T follicular helper cell (primary cell): ENCODE data around the gene OS9.

Experiments used
- DNase-seq: peaks from one replicate; pipeline ENCODE4 v3.0.0-alpha.2; 2020; ENCODE audit warnings: low read depth

The OS9 gene

GRCh38 chr12:57751788-57752667 lies 58.1 kb downstream of the OS9 start, which contains the start of gene CDK4:
Gene CDK4, minus strand, starts transcription at chr12:57752310. Its CDS starts 593 bp downstream, at chr12:57751717.
- peak; percentile 99 for DNase-seq

DNA sequence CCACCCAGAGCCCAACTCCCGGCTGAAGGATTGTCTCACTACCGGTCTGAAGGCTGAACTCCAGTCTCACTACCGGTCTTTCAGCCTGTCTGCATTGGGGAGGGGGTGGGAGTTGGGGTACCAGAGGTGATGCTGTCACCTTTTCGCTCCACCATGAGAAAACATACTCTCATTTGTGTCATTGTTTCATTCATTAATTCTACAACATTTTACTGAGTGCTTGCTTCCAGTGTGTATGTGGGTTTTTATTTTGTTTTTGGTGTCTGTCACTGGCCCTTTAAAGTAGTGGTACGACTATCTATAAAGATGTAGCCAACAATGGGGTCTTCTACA lies 58.7 kb downstream of the OS9 start:
- no peak for DNase-seq

DNA sequence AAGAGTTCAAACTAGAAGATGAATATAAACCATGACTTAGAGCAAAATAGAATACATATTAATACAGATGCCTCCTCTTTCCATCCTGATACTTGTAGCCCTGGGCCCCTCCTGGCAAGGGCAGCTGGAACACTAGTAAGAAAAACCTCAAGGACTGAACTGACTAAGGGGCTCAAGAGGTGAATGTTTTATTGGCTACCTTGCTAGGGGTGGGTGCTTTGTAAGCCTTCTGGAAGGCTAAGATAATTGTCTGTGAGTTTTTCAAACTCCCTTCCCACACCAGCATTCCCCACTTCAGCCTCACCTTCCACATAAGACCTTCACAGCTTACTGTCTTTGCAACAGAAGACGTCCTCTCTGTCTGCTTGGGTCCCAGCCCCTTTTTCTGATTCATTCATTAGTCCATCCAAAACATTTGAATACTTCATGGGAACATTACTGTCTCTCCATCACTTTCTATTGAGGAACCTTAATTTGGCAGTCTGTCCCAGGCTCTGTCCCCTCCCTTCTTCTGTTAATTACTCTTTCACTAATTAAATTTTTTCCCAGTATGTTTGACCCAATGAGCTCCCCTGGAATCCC lies 59.9 kb downstream of the OS9 start:
- DNase-seq: no peak

GRCh38 chr12:57754411-57755193 lies 60.7 kb downstream of the OS9 start, which contains the start of gene MARCHF9:
Gene MARCHF9, plus strand, starts transcription at chr12:57755103. Its CDS starts 426 bp downstream, at chr12:57755529.
- peak; percentile 83 for DNase-seq

GRCh38 chr12:57755194-57755453 lies 61.2 kb downstream of the OS9 start:
- DNase-seq: no peak

GRCh38 chr12:57755454-57756372 lies 61.8 kb downstream of the OS9 start:
- DNase-seq: peak; percentile 27

GRCh38 chr12:57756406-57757341 lies 62.7 kb downstream of the OS9 start:
- DNase-seq: peak; percentile 58

DNA sequence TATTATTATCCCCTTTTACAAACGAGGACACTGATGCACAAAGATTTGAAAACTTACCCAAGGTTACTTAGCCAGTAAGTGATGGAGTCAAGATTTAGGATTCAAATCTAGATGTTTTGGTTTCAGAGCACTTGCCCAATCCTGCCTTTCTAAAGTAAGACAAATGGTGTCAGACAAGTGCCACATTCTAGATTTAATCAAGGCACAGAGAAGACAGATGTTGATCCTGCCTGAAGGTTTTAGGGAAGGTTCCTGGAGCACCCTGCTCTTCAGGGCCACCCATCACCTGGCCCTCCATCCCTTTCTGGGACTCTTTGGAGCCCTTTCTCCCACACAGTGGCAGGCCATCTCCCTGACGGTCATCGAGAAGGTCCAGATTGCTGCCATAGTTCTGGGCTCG lies 63.8 kb downstream of the OS9 start:
- DNase-seq: no peak

DNA sequence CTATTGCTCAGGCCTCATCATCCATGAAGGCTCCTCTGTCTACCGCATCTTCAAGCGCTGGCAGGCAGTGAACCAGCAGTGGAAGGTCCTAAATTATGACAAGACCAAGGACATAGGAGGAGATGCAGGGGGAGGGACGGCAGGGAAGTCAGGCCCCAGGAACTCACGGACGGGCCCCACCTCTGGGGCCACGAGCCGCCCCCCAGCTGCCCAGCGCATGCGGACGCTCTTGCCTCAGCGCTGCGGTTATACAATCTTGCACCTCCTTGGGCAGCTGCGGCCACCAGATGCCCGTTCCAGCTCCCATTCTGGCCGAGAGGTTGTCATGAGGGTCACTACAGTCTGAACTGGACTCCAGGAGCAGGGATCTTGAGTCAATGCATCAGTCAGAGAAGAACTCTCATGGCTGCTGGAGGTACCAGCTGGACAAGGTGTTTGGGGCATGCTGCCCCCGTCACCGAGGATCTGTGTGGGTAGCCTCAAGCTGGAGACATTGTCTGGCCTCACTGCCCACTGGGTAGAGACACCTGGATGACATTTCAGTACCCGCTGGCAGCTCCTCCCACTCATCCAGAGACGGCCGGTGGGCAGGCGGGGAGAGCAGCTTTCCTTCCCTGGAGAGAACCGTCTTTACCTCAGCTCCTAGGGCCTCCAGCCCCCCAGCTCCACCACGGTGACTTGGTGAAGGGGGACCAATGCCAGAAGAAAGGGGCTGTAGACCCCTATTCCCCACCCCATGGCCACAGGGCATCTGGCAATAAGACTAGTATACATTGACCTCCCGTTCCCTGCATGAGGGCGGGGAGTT lies 64.8 kb downstream of the OS9 start:
- no peak for DNase-seq

DNA sequence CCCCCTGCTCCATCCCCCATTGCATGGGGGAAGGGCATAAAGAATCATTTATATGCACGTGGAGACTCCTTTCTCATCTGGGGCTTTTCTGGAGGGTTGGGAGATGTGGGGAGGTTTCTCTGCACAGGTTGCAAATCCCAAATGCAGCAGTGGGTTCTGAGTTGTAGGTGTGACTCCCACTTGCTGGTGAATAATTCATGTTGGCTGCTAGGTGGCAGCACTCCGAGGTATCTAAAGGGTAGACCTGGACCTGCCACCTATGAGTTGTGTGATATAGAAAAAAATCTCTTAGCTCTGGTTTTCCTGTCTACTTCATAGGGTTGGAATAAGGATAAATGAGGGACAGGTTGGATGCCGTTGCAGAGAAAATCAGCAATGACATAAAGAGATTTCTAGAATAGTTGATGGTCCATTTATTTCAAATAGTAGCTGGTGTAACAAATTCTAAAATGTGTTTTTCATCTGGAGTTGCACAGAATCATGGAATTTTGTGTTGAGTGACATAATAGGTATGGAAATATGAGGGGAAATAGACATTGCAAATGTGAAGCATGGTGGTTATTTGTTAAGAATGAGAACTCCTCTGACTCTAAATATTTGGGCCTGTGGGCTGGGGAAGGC lies 65.5 kb downstream of the OS9 start:
- DNase-seq: no peak

DNA sequence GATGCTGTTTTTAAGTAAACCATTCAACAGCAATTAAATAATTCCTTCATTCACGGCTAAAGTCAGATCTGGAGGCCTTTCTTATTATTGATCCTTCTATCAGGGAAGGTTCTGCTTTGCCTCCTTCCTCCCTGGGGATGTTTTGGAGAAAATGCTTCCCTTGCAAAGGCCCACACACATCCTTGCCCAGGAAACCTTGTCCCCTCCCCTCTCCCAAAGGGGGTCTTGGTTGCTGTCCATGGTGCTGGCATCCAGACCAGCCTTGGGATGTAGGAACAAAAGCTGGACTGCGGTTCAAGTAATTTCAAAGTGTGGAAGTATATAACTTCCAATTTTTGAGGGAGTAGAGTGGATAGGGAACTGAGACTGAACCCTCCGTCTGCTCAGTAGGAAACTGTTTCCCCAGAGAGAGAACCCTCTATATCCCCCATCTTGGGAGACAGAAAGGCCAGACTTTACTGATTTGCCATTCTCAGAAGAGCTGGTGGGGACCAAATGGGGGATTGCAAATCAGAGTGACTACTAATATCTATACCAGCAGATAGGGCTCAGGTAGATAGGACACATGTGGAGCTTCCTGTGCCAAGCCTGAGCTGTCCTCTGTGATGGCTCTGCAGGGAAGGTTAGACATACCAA lies 66.5 kb downstream of the OS9 start:
- DNase-seq: no peak

- DNase-seq: no peak
These were observed 67.6 kb downstream of the OS9 start for GRCh38 chr12:57761391-57761998.

DNA sequence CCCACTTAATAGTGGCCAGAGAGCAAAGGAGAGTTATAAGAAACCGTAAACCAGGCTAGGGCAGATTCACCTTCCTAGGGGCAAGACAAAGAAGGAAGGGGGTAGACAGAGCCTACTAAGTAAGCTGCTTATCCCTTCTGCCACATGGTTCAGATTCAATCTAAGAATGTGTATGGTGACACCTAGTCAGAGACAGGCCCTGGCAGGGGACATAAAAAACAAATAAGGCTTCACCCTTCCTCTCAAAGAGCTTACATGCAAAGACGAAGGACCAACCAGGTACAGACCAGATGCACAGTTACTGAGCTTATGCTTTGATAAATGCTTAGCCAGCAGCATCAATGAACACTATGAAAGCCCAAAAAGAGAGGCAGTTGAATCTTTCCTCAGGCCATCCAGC lies 68.5 kb downstream of the OS9 start:
- DNase-seq: no peak

- DNase-seq: no peak
These were observed 70.1 kb downstream of the OS9 start for GRCh38 chr12:57763881-57764661.

GRCh38 chr12:57764662-57765002 lies 70.7 kb downstream of the OS9 start:
- no peak for DNase-seq

GRCh38 chr12:57765003-57765697 lies 71.2 kb downstream of the OS9 start:
- no peak for DNase-seq
